Measurements from ENCODE around the gene SCN8A. TPM values are rescaled to one million over a fixed set of nuclear protein-coding genes. Genes with fewer than 3 reads are reported as not detected.

The SCN8A gene
- polyA plus RNA-seq, 2 of the 4 experiments (the other 2 are of a cell fraction) = 1.8 to 4.8 TPM

DNA sequence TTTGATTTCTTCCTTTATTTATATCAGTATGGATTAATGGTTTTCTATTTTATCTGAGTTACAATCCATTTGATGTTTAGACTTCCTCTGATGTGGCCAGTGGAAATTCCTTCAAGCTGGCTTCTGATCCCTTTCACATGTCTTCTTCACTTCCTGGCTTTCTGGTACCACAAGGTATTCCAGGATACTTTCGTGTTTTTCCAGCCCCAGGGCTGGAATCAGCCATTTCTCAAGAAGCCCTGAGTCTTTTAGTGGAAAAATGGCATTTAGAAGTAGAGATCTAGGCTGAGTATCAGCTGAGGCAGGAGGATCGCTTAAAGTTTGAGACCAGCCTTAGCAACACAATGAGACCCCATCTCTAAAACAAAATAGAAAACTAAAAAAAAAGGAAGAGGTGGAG lies 164.2 kb downstream of the SCN8A start:
- no peak overlapping the region for H3K4me2 ChIP-seq
- WGBS (ENCODE audit: missing lambda C conversion rate) = 83% methylated on average over 2 of the region's 2 CpGs
- no peak for DNase-seq (ENCODE audit: low read depth in 1 of 2, low spot score in 1 of 2)
- POLR2A ChIA-PET = no interaction called here
- no peaks in the 10 kb centered on the region for H3K9me3 ChIP-seq
- H3K27ac ChIP-seq = no peak overlapping the region
- FAIRE-seq = no peak
- H3K4me1 ChIP-seq = no peaks in the 10 kb centered on the region
- no peak for ATAC-seq
- H3K4me3 ChIP-seq = no peak overlapping the region
- CTCF ChIA-PET = interaction anchor here (2.0 kb wide), 1 partner anchor 11 kb away, joined by 6 read pairs; no protein-coding TSS in a partner anchor
- no peak for TF ChIP-seq FOXS1 (CRISPR knock-in tag; IDR thresholded peaks at IDR 0.05)
- TF ChIP-seq NR3C1 (IDR thresholded peaks at IDR 0.05) = no peak
- no peak for TF ChIP-seq NFE2L2 (conservative IDR thresholded peaks at IDR 0.05; ENCODE audit: low read length)
- TF ChIP-seq EHF (CRISPR knock-in tag; IDR thresholded peaks at IDR 0.05) = no peak
- no peak for TF ChIP-seq POLR2AphosphoS2 (conservative IDR thresholded peaks at IDR 0.05; ENCODE audit: low read length)
- TF ChIP-seq FOSL2 (IDR thresholded peaks at IDR 0.05) = no peak
- TF ChIP-seq FOSL2 (CRISPR knock-in tag; IDR thresholded peaks at IDR 0.05) = no peak

DNA sequence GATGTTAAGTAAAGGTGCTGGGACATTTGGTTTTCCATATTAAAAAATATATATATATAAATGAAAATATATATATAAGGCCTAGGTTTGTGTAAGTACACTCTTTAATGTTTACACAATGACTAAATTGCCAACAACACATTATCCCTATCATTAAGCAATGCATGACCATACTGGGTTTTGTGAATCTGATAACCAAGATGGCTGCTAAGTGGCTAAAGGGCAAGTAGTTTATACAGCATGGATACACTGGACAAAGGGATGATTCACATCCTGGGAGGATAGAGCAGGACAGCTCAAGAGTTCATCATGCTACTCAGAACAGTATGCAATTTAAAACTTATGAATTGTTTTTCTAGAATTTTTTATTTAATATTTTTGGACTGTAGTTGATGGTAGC lies 168.1 kb downstream of the SCN8A start:
- FAIRE-seq = no peak
- Histone ChIP-seq H3K9me3 (no peaks in the 10 kb centered on the region), H3K4me2 (no peak overlapping the region), H3K4me3 (no peak overlapping the region), H3K27ac (no peak overlapping the region), H3K4me1 (no peaks in the 10 kb centered on the region)
- CTCF ChIA-PET = interaction anchor here (1.0 kb wide), 1 partner anchor 387 kb away, joined by 3 read pairs; no protein-coding TSS in a partner anchor
- POLR2A ChIA-PET = no interaction called here
- ATAC-seq = no peak
- DNase-seq (ENCODE audit: low read depth in 1 of 2, low spot score in 1 of 2) = no peak
- TF ChIP-seq, protein P1, sequence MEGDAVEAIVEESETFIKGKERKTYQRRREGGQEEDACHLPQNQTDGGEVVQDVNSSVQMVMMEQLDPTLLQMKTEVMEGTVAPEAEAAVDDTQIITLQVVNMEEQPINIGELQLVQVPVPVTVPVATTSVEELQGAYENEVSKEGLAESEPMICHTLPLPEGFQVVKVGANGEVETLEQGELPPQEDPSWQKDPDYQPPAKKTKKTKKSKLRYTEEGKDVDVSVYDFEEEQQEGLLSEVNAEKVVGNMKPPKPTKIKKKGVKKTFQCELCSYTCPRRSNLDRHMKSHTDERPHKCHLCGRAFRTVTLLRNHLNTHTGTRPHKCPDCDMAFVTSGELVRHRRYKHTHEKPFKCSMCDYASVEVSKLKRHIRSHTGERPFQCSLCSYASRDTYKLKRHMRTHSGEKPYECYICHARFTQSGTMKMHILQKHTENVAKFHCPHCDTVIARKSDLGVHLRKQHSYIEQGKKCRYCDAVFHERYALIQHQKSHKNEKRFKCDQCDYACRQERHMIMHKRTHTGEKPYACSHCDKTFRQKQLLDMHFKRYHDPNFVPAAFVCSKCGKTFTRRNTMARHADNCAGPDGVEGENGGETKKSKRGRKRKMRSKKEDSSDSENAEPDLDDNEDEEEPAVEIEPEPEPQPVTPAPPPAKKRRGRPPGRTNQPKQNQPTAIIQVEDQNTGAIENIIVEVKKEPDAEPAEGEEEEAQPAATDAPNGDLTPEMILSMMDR (IDR thresholded peaks at IDR 0.05) = no peak
- TF ChIP-seq GATA3 (IDR thresholded peaks at IDR 0.05; ENCODE audit: borderline replicate concordance) (no peak), FOSB (CRISPR knock-in tag; IDR thresholded peaks at IDR 0.05) (no peak), ZSCAN20 (CRISPR knock-in tag; IDR thresholded peaks at IDR 0.05) (no peak), CHD2 (IDR thresholded peaks at IDR 0.05; ENCODE audit: low read length, partially characterized antibody) (no peak), ZC3H11A (IDR thresholded peaks at IDR 0.05) (no peak), FOXS1 (CRISPR knock-in tag; IDR thresholded peaks at IDR 0.05) (no peak), SMC3 (IDR thresholded peaks at IDR 0.05) (no peak)
- TF ChIP-seq, protein P2, sequence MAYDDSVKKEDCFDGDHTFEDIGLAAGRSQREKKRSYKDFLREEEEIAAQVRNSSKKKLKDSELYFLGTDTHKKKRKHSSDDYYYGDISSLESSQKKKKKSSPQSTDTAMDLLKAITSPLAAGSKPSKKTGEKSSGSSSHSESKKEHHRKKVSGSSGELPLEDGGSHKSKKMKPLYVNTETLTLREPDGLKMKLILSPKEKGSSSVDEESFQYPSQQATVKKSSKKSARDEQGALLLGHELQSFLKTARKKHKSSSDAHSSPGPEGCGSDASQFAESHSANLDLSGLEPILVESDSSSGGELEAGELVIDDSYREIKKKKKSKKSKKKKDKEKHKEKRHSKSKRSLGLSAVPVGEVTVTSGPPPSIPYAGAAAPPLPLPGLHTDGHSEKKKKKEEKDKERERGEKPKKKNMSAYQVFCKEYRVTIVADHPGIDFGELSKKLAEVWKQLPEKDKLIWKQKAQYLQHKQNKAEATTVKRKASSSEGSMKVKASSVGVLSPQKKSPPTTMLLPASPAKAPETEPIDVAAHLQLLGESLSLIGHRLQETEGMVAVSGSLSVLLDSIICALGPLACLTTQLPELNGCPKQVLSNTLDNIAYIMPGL (CRISPR knock-in tag; IDR thresholded peaks at IDR 0.05; ENCODE audit: borderline replicate concordance) = no peak
- TF ChIP-seq, protein P3, sequence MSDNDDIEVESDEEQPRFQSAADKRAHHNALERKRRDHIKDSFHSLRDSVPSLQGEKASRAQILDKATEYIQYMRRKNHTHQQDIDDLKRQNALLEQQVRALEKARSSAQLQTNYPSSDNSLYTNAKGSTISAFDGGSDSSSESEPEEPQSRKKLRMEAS (IDR thresholded peaks at IDR 0.05) = no peak
- TF ChIP-seq, protein P4, sequence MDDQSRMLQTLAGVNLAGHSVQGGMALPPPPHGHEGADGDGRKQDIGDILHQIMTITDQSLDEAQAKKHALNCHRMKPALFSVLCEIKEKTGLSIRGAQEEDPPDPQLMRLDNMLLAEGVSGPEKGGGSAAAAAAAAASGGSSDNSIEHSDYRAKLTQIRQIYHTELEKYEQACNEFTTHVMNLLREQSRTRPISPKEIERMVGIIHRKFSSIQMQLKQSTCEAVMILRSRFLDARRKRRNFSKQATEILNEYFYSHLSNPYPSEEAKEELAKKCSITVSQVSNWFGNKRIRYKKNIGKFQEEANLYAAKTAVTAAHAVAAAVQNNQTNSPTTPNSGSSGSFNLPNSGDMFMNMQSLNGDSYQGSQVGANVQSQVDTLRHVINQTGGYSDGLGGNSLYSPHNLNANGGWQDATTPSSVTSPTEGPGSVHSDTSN (IDR thresholded peaks at IDR 0.05) = no peak
- TF ChIP-seq, protein P5, sequence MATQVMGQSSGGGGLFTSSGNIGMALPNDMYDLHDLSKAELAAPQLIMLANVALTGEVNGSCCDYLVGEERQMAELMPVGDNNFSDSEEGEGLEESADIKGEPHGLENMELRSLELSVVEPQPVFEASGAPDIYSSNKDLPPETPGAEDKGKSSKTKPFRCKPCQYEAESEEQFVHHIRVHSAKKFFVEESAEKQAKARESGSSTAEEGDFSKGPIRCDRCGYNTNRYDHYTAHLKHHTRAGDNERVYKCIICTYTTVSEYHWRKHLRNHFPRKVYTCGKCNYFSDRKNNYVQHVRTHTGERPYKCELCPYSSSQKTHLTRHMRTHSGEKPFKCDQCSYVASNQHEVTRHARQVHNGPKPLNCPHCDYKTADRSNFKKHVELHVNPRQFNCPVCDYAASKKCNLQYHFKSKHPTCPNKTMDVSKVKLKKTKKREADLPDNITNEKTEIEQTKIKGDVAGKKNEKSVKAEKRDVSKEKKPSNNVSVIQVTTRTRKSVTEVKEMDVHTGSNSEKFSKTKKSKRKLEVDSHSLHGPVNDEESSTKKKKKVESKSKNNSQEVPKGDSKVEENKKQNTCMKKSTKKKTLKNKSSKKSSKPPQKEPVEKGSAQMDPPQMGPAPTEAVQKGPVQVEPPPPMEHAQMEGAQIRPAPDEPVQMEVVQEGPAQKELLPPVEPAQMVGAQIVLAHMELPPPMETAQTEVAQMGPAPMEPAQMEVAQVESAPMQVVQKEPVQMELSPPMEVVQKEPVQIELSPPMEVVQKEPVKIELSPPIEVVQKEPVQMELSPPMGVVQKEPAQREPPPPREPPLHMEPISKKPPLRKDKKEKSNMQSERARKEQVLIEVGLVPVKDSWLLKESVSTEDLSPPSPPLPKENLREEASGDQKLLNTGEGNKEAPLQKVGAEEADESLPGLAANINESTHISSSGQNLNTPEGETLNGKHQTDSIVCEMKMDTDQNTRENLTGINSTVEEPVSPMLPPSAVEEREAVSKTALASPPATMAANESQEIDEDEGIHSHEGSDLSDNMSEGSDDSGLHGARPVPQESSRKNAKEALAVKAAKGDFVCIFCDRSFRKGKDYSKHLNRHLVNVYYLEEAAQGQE (IDR thresholded peaks at IDR 0.05) = no peak

Measured in A549 (cell line).